Body of pancreas (tissue), 4 donors: Measurements from ENCODE around the gene ESRRG. TPM values are rescaled to one million over a fixed set of nuclear protein-coding genes. Genes with fewer than 3 reads are reported as not detected.

Source experiments
- ATAC-seq: fragments of 150-250 bp; one replicate; pipeline ENCODE4 v1.9.1; 2016
- DNase-seq, 4 donors: peaks; one replicate each; pipeline ENCODE4 v3.0.0-alpha.2; 2019
- H3K27ac ChIP-seq, 4 donors: fragments of 200-600 bp; sonication (generic); 1 replicate in 3 of 4; 2 replicates in 1 of 4; pipeline versions ENCODE4 v1.5.1 to v1.6.1; 2016 to 2019; ENCODE audit warnings: mild to moderate bottlenecking in 1 of 4, mixed read lengths in 1 of 4, moderate library complexity in 1 of 4
- H3K27me3 ChIP-seq, 2 donors: fragments of 200-600 bp; sonication (generic); one replicate each; pipeline ENCODE4 v1.6.0; 2016; ENCODE audit warnings: mild to moderate bottlenecking in 1 of 2
- H3K36me3 ChIP-seq, 2 donors: fragments of 200-600 bp; sonication (generic); replicated peaks in 1 of 2; 2 replicates each; pipeline ENCODE4 v1.5.1; 2016; ENCODE audit warnings: low read depth in 2 of 2; ENCODE audit not compliant: insufficient read depth in 1 of 2
- H3K4me1 ChIP-seq: fragments of 200-600 bp; sonication (generic); one replicate; pipeline ENCODE4 v1.6.0; 2016
- H3K4me3 ChIP-seq, 2 donors: fragments of 200-600 bp; sonication (generic); 1 replicate in 1 of 2; 2 replicates in 1 of 2; pipeline ENCODE4 v1.5.1; 2016 to 2019
- H3K9me3 ChIP-seq, 3 donors: fragments of 200-600 bp; sonication (generic); 1 replicate in 2 of 3; 2 replicates in 1 of 3; pipeline ENCODE4 v1.5.1; 2016
- CTCF ChIP-seq, 7 experiments: fragments of 450-650 bp in 4 of 7; fragments of 200-600 bp in 3 of 7; sonication (generic) in 3 of 7; IDR thresholded peaks; one replicate each; pipeline ENCODE4 v1.5.1; 2016 to 2019; ENCODE audit warnings: antibody characterized with exemption in 7 of 7
- POLR2A ChIP-seq, 3 donors: fragments of 450-650 bp; IDR thresholded peaks; one replicate each; pipeline ENCODE4 v1.6.1; 2016; ENCODE audit warnings: antibody characterized with exemption in 3 of 3, mild to moderate bottlenecking in 2 of 3
- WGBS, 2 donors: methylation state at CpG; one replicate each; pipeline ENCODE4 v1.1.5; 2017; 5-methylcytosine and 5-hydroxymethylcytosine counted together
- intact Hi-C: fragments of 100-400 bp; cut with DNase I; formaldehyde crosslinking; loops from one replicate; pipeline ENCODE4 v1.15.1; 2023
- total RNA-seq, 2 donors: library from RNA; depleted of rRNA; stranded (reverse); fragments of >200 nt; gene quantifications; one replicate each; pipeline ENCODE4 v1.1.0, GENCODE V29; 2016

Gene ESRRG
- total RNA-seq, 2 donors from 2014 or later, result 13.5 to 18.7 TPM

GRCh38 chr1:216457356-216457755 is 265.9 kb downstream of the ESRRG start:
- peaks cover 10% of the 10 kb centered on the region for H3K4me1 ChIP-seq
- no peak for ATAC-seq
- intact Hi-C loops, result no loop called here

DNA sequence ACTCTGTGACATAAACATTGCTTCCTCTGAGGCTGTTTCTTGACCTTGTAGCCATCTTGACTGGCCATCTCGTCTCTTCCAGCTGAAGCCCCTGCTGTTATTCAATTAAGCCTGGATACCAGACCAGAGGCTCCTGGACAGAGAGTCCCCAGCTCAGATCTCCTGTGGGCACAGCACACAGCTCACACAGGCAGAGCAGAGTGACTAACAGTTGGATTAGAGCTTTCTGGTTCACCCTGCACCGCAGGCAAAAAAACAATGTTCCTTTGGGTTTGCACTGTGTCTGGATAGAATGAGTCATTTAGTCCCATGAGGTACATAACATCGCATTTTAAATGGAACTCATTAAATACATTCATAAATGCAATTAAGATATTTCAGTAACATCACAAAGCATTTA is 266.5 kb downstream of the ESRRG start:
- no peaks in the 10 kb centered on the region for H3K9me3 ChIP-seq
- no peak for ATAC-seq
- TF ChIP-seq POLR2A (IDR thresholded peaks at IDR 0.05) (no peak), CTCF (IDR thresholded peaks at IDR 0.05) (no peak)
- no peak for DNase-seq
- no peaks in the 10 kb centered on the region for H3K27me3 ChIP-seq
- H3K36me3 ChIP-seq, result no peaks in the 10 kb centered on the region
- H3K27ac ChIP-seq, result no peak overlapping the region
- 81 to 85% methylated on average over 3 of the region's 3 CpGs for WGBS, 2 donors
- intact Hi-C loops, result no loop called here
- no peak overlapping the region for H3K4me3 ChIP-seq
- peaks cover 10% of the 10 kb centered on the region for H3K4me1 ChIP-seq

More at GRCh38 chr1:216457356-216457755, 265.9 kb downstream of the ESRRG start:
- TF ChIP-seq CTCF (IDR thresholded peaks at IDR 0.05) (no peak), POLR2A (IDR thresholded peaks at IDR 0.05) (no peak)
- Histone ChIP-seq H3K27ac (no peak overlapping the region), H3K36me3 (no peaks in the 10 kb centered on the region), H3K4me3 (no peak overlapping the region), H3K27me3 (no peaks in the 10 kb centered on the region), H3K9me3 (no peaks in the 10 kb centered on the region)
- DNase-seq, result no peak

DNA sequence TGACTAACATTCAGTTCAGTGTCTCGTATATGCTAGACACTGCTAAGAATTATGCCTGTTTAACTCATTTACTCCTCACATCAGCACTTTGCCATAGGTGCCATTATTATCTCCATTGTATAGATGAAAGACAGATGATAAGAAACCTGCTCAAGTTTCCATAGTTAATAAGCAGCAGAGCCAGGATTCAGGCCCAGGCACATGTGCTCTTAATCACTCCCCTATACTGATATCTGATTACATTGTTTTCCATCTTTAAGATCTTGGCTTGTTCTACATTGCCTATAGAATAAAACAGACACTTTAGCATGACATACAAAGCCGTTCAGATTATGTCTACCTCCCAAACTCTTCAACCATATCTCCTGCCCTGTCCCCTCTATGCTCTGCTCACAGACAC is 269.5 kb downstream of the ESRRG start:
- Histone ChIP-seq H3K36me3 (no peaks in the 10 kb centered on the region), H3K4me3 (no peak overlapping the region), H3K9me3 (no peaks in the 10 kb centered on the region), H3K27me3 (no peaks in the 10 kb centered on the region), H3K4me1 (no peaks in the 10 kb centered on the region), H3K27ac (no peak overlapping the region)
- no peak for DNase-seq
- TF ChIP-seq CTCF (IDR thresholded peaks at IDR 0.05), result no peak
- TF ChIP-seq POLR2A (IDR thresholded peaks at IDR 0.05), result no peak
- no peak for ATAC-seq
- intact Hi-C loops, result no loop called here
- WGBS, 2 donors, result 74 to 83% methylated on average over 2 of the region's 2 CpGs
